ENCODE results near the gene UVSSA. TPM values are rescaled to one million over a fixed set of nuclear protein-coding genes. Genes with fewer than 3 reads are reported as not detected.

Gene UVSSA
- total RNA-seq, 1 experiment from 2014 or later = 26.3 TPM

DNA sequence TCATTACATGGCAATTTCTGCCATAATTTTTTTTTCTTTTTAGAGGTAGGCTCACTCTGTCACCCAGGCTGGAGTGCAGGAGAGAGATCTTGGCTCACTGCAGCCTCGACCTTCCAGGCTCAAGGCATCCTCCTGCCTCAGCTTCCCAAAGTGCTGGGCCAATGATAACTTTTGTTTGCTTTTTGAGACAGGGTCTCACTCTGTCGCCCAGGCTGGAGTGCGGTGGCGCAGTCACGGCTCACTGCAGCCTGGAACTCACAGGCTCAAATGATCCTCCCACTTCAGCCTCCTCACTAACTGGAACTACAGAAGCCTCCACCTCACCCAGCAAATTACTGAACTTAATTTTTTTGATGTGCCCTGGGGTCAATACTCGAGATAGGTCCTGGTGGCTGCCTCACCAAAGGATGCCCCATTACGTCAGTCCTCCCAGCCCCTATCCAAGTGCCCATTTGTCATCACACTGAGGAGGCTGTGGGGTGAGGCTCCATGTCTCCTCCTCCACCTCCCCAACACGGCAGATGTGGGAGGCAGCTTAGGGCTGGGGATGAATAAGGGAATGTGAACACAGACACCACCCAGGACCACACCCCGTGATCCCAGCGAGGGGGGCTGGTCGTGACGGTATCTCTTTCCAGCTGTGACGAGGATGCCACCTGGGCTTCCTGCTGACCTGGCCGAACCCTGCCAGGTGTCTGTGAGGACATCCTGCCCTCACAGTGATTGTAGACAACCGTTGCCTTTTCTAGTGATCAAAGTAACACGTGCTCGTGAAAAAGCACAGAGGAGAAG lies 71.7 kb downstream of the UVSSA start:
- Mint-ChIP-seq H3K4me3 (ENCODE audit: unreplicated experiment) (no peak overlapping the region), H3K27me3 (ENCODE audit: insufficient read depth, unreplicated experiment) (peaks cover 6% of the 10 kb centered on the region), H3K36me3 (ENCODE audit: insufficient read depth, unreplicated experiment) (no peaks in the 10 kb centered on the region), H3K27ac (ENCODE audit: unreplicated experiment) (no peak overlapping the region), H3K9me3 (ENCODE audit: unreplicated experiment) (no peaks in the 10 kb centered on the region), H3K4me1 (ENCODE audit: low read depth, unreplicated experiment) (no peaks in the 10 kb centered on the region)
- H3K9me3 ChIP-seq = no peaks in the 10 kb centered on the region
- H3K27me3 ChIP-seq (replicated peaks; ENCODE audit: control insufficient read depth, insufficient read depth, low read length) = no peaks in the 10 kb centered on the region
- POLR2A ChIA-PET = no interaction called here
- H3K4me3 ChIP-seq (ENCODE audit: low read depth, low read length) = no peak overlapping the region
- no peaks in the 10 kb centered on the region for H3K4me1 ChIP-seq
- no peak for TF ChIP-seq CTCF (IDR thresholded peaks at IDR 0.05; ENCODE audit: insufficient read depth in 1 of 2, low read depth in 1 of 2, low read length in 1 of 2, severe bottlenecking in 1 of 2, unreplicated experiment in 1 of 2)
- CTCF ChIA-PET = no interaction called here
- no peaks in the 10 kb centered on the region for H3K36me3 ChIP-seq (ENCODE audit: control insufficient read depth, insufficient read depth, low read length)
- DNase-seq = peak in 1 of 2 experiments; percentile 22
- BruUV-seq (replicated peaks) = no TSS peak
- intact Hi-C loops (cut with micrococcal nuclease; ENCODE audit: unreplicated experiment) = no loop called here

DNA sequence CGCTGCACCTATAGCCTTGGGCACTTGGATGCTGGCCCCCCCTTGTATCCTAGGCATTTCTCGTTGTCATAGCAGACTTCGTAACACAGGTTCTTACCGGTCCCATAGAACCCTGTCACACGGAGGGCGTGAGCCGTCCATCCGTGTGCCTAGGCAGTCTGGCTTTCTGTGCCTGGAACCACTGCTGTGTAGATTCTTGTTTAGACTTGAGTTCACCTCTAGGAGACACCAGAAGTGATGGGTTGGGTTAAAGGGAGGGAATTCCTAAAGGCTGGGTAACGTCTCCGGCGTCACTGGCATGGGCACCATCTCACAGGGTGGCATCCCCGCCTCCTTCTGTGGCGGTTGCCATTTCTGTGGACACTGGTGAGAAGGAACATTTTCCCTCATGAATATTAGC lies 72.7 kb downstream of the UVSSA start:
- Mint-ChIP-seq H3K4me3 (ENCODE audit: unreplicated experiment) (no peak overlapping the region), H3K27me3 (ENCODE audit: insufficient read depth, unreplicated experiment) (peaks cover 9% of the 10 kb centered on the region), H3K36me3 (ENCODE audit: insufficient read depth, unreplicated experiment) (no peaks in the 10 kb centered on the region), H3K9me3 (ENCODE audit: unreplicated experiment) (no peaks in the 10 kb centered on the region), H3K4me1 (ENCODE audit: low read depth, unreplicated experiment) (no peaks in the 10 kb centered on the region), H3K27ac (ENCODE audit: unreplicated experiment) (no peak overlapping the region)
- no peaks in the 10 kb centered on the region for H3K27me3 ChIP-seq (replicated peaks; ENCODE audit: control insufficient read depth, insufficient read depth, low read length)
- CTCF ChIA-PET = no interaction called here
- DNase-seq = no peak
- BruUV-seq (replicated peaks) = no TSS peak
- intact Hi-C loops (cut with micrococcal nuclease; ENCODE audit: unreplicated experiment) = no loop called here
- no peak for TF ChIP-seq CTCF (IDR thresholded peaks at IDR 0.05; ENCODE audit: insufficient read depth in 1 of 2, low read depth in 1 of 2, low read length in 1 of 2, severe bottlenecking in 1 of 2, unreplicated experiment in 1 of 2)
- no peaks in the 10 kb centered on the region for H3K4me1 ChIP-seq
- H3K9me3 ChIP-seq = no peaks in the 10 kb centered on the region
- H3K36me3 ChIP-seq (ENCODE audit: control insufficient read depth, insufficient read depth, low read length) = no peaks in the 10 kb centered on the region
- POLR2A ChIA-PET = no interaction called here
- H3K4me3 ChIP-seq (ENCODE audit: low read depth, low read length) = no peak overlapping the region

- no peak overlapping the region for H3K4me3 Mint-ChIP-seq (ENCODE audit: unreplicated experiment)
- no peak overlapping the region for H3K27ac Mint-ChIP-seq (ENCODE audit: unreplicated experiment)
- H3K36me3 Mint-ChIP-seq (ENCODE audit: insufficient read depth, unreplicated experiment) = no peaks in the 10 kb centered on the region
- intact Hi-C loops (cut with micrococcal nuclease; ENCODE audit: unreplicated experiment) = no loop called here
- H3K9me3 Mint-ChIP-seq (ENCODE audit: unreplicated experiment) = no peaks in the 10 kb centered on the region
- BruUV-seq (replicated peaks) = no TSS peak
- no peak for TF ChIP-seq CTCF (IDR thresholded peaks at IDR 0.05; ENCODE audit: insufficient read depth in 1 of 2, low read depth in 1 of 2, low read length in 1 of 2, severe bottlenecking in 1 of 2, unreplicated experiment in 1 of 2)
- Histone ChIP-seq H3K36me3 (ENCODE audit: control insufficient read depth, insufficient read depth, low read length) (no peaks in the 10 kb centered on the region), H3K4me3 (ENCODE audit: low read depth, low read length) (no peak overlapping the region), H3K9me3 (no peaks in the 10 kb centered on the region), H3K27me3 (replicated peaks; ENCODE audit: control insufficient read depth, insufficient read depth, low read length) (no peaks in the 10 kb centered on the region), H3K4me1 (no peaks in the 10 kb centered on the region)
- ChIA-PET POLR2A (no interaction called here), CTCF (no interaction called here)
- peaks cover 25% of the 10 kb centered on the region for H3K27me3 Mint-ChIP-seq (ENCODE audit: insufficient read depth, unreplicated experiment)
- no peak for DNase-seq
- no peaks in the 10 kb centered on the region for H3K4me1 Mint-ChIP-seq (ENCODE audit: low read depth, unreplicated experiment)
Observed at GRCh38 chr4:1421657-1422056, 74.6 kb downstream of the UVSSA start.
